Stimulated activated naive CD4-positive, alpha-beta T cell treated with Interleukin-2 at 50 U/mL for 16 hours (primary cell): ENCODE data around the gene MAP2K5.

Experiments used
- DNase-seq: peaks from one replicate; lab custom pipeline; 2025; lab: John Stamatoyannopoulos, UW

The MAP2K5 gene

DNA sequence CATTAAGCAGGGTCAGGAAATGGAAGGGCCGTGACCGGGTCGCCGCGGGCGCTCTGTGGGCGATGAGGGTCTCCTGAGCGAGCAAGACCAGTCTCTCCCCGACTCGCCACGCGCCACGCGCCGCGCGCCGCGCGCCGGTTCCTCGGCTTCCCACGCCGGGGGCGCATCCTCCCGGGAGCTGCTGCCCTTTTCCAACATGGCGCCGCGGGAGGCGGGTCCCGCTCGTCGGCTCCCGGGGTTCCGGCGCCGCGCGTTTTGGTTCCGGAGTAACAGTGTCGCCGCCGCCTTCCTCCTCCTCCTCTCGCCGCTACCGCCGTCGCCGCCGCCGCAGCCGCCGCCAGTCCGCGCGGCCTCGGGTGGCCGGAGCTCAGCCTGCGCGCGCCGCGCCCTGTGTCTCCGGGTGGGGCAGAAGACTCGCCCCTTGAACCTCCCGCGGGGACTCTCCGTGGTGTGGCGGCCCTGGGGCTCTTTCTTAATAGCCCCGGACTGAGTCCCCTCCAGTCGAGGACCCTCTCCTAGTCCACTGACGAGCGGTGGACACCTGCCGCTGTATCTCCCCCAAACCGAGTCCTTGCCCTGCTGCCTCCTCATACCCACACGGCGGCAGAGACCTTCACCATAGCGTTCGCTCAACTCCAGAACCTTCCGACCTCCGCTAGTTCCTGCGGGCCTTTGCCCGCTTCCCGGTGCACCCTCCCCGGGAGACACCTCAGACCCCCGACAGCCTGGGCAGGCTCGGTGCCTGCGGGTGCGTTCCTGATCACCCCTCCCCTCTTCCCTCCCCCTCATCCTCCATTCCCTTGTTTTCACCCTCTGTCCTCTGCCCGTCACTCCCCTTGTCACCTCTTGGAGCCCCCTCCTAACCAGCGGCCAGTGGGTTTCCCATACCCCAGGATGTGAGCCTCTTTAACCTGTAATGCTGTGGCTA lies at the start of gene MAP2K5:
TSS of gene MAP2K5 (plus strand) at position 284 of the 928 bp plus-strand sequence. CDS start at position 917, 633 bp downstream.
- peak; percentile 77 for DNase-seq

DNA sequence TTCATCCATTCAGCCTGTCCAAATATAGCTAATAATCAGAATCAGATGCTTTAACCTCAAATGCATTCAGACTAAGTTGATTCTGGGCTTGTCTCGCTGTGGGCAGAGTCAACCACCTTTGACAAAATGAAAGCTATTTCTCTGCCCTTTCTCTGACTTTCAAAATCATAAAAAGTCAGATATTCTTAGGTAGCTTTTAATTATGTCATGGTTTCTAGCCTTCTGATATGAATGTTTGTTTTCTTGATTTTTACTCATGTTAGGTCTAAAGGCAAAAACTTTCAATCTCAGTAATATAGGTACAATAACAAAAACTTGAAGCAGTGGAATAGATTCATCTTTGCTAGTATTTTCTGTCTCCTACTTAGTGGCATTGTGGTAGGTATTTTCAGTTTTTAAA lies 46.9 kb upstream of the MAP2K5 start:
- no peak for DNase-seq

DNA sequence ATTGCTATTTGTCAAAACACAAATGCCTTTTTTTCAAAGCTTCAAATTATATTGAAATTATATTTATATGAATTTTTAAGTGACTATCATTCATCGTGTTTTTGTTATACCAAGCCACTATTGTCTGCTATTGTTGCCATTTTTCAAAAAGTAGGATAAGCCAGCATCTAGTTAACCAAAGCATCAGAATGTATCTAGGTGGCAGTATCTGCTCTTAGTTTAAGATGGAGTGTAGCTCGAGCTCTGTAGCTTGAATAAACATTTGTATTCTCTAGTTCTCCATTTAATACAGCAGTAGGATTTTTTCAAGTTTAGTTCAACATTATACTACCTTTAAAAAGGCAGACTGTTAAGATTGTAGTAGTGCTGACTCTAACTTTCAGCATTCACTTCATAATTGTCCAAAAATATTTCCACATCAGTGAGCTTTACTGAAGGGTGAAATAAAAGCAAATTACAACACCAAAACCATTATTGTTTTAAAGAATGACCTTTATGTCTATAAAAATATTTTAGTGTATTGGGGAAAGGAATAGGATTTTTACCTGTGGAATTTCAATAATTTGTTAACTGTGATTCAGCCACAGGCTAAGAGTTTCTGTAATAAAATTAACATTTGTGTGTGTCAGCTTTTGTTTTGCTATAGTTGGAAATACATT lies 41.2 kb upstream of the MAP2K5 start:
- no peak for DNase-seq

DNA sequence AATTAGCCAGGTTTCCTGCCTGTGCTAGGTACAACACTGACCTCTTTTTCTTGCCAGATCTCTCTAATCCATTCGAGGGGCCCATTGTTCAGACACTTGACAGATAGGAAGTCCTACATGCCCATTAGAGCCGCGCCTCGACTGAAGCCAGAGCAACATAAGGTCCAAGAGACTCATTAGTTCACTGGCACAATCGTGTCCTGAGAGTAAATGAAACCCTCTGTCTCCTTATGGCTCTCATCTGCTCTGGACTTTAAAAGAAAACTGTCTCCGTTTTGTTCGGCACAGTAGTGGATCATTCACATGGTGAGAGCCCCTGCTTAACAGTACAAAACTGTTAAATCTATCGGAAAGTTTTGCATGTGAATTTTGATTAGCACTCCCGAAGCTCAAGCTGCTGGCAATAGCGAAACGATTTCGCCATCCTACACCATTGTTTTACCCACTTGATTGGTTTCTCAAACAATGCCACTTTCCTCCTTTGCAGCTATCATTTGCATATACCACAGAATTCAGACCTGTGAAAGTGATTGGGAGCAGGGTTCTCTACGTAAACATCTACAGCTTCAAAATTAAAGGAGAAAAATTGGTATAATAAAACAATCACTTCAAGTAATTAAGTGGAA lies 40.6 kb upstream of the MAP2K5 start:
- DNase-seq, result no peak

DNA sequence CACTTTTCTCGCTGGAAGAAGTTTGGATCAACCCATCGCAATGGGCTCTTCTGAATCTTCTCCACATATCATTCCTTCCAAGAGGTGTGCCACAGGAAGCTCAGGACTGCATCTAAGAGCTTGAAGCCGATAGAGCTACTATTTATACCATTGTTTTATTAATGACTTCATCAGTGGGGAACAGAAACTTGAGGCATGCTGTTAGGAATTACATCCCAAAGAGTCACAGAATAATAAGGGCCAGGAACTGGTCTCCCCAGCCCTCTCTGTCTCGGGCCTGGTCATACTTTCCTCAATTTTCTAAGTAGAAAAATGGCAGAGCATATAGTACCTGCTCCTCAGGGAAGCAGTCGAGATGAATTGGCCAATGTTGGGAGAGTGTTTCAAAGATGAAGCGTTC lies 38.4 kb upstream of the MAP2K5 start:
- DNase-seq, result no peak

DNA sequence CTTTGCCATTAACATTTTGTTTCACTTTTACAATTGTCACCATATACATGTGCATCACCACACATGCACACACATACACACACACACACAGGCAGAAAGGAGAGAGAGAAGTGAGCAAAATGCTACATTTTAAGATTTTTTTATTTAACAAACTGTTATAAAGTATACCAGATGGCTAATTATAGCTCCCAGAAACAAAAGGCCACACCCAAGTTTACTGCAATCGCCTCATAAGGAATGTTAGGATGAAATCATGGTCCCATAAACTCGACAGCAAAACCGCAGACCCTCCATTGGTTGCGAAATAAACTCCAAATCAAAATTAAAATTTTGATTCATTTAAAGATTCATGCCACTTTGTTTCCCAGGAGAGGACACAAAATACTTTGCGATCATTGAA lies 37.7 kb upstream of the MAP2K5 start:
- DNase-seq, result no peak

DNA sequence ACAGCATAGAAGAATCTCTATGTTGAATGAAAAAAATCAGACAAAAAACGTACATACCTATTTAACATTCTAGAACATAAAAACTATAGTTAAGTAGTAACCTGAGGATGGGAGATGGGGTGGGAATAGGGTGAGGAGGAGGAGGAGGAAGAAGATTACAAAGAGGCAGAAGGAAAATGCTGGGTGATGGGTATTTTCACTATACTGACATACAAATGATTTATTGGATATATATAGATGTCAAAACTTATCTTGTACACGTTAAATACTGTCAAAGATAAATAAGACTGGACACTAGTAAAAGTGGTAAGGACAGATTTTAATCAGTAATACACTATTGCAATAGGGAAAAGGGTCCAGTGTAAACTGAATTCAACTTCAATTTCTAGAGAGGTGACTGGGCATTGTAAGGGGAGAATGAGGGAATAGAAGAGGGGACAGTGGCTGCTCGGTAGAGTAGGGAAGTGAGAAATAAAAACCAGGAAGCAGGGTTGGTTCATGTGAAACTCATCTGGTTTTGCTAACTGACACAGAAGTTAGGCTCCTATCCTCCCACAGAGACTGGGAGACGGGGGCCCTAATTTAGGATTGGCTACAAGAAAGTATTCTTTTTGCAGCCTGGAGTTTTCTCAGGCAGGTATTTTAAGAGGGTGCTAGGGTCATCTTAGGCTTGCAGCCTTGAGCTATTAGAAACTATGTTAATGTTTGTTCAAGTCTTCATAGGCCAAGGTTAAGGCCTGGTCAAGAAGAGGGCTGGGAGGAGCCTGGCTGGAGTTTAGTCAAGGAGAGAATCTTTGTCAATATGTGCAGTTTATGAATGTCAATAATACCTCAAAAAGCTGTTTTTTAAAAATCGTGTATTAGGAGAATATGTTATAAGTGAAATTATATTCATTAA lies 36.6 kb upstream of the MAP2K5 start:
- no peak for DNase-seq

DNA sequence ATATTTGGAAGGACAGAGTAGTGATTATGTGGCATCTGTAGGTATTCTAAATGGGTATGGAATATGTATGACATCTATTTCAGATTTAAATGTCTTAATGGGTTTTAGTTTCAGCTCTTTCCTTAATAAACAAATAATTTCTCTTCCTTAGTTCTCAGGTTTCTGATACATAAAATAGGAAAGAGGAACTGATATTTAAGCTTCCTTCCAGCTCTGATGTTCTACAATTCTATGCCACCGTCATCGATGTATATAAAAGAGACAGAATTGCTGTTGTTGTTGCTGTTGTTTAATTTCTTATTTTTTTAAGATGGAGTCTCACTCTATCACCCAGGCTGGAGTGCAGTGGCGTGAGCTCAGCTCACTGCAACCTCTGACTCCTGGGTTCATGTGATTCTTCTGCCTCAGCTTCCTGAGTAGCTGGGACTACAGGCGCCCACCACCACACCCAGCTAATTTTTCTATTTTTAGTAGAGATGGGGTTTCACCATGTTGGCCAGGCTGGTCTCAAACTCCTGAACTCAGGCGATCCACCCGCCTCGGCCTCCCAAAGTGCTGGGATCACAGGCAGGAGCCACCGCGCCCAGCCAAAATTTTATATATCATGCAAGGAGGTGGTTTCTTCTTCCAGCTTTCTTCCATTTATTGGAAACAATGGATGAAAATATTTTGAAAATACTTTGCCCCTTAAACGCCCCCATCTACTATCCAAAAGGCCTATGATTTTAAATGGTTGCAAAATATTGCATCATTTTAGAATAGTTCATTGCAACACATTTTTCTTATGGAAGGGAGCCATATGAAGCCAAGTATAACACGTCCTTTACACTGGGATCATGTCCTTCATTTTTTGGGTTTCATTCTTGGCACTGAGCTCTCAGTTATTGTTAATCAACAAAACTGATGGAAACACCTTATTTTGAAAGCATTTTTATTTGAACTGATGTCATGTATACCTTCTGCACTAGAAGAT lies 35.4 kb upstream of the MAP2K5 start:
- no peak for DNase-seq

DNA sequence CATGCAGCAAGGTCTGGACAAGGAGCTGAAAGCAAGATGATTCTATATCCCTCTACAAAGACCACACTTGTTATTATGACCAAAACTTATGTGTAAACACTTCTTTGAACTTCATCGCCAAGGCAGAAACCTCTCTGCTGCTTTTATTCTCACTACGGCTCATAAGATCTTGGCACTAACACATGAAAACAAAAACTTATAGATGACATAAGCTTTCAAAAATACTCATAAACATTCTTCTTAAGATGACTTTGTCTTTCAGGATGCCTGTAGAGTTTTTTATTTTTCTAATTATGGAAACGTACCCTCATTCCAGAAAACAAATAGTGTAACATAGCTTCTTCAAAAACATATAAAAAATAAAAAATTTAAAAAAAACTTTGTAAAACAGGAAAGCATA lies 34.1 kb upstream of the MAP2K5 start:
- no peak for DNase-seq

DNA sequence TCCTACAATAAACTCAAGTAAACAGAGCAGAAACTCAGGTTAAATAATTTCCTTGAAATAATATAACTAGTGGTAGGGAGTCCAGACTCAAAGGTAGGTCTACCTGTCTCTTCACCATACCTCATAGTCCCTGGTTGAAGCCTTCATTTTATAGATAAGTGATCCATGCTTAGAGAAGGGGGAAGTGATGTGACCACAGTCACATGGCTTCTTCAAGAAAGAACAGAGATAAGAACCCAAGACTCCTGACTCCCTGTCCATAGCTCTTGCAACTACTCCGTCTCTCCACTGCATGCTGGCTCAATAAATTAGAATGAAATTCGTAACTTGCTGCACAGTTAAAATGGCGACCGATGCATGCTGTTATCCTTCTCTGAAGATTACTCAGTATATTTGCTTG lies 32.6 kb upstream of the MAP2K5 start:
- no peak for DNase-seq

DNA sequence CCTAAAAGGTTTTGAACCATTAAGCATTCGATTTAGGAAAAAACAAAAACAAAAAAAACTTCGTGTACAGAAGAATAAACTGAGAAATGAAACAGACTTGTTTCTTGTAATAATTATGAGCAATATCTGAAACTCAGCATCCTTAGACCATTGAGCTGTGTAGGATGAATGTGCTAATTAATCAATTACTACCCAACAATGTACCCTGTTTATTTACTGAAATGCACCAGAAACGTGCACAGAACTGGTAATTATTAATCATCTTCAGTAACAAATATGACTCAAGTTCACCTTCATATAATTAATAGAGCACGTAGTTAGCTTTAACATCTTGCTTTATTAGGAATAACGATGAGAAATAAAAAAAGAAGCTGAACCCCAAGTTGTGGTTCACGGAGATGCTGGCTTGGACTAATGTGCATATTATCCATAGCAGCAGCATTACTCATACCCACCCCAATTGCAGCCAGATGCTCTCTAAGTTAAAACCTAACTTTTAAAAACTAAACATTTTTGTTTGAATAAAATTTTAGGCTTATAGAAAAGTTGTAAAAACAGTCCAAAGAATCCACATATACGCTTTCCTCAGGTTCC lies 31.8 kb upstream of the MAP2K5 start:
- no peak for DNase-seq

DNA sequence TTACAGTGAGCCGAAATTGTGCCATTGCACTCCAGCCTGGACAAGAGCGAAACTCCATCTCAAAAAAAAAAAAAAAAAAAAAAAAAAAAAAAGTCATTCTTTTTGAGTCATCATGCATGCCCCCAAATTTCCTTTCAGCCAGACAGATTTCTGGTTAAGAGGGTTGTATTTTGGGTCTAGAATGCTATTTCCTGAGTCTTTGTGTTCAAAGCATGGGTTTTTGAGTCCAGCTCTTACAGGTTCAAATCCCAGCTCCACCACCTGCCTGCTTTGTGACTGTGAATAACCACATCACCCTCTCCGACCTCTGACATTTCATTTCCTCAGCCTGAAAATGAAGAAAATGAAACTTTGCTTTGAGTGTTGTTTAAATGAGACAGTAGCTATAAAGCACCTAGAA lies 30.9 kb upstream of the MAP2K5 start:
- no peak for DNase-seq

DNA sequence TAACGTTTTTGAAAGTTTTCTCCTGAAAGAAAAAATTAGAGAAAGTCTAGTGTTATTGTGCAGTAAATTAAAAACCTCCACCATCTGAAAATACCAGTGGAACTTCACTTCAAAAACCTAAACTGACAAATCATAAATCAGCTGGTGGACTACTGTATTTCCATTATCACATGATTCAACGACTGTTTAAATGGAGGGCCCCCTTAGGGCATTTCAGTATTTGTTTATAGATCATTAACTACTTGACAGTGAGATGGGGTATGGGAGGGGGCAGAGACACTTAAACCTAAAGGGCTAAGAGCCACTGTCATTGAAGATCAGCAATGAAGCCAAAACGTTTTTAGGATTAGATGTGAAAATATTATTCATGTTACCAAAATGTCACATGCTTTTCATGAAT lies 30.4 kb upstream of the MAP2K5 start:
- no peak for DNase-seq

DNA sequence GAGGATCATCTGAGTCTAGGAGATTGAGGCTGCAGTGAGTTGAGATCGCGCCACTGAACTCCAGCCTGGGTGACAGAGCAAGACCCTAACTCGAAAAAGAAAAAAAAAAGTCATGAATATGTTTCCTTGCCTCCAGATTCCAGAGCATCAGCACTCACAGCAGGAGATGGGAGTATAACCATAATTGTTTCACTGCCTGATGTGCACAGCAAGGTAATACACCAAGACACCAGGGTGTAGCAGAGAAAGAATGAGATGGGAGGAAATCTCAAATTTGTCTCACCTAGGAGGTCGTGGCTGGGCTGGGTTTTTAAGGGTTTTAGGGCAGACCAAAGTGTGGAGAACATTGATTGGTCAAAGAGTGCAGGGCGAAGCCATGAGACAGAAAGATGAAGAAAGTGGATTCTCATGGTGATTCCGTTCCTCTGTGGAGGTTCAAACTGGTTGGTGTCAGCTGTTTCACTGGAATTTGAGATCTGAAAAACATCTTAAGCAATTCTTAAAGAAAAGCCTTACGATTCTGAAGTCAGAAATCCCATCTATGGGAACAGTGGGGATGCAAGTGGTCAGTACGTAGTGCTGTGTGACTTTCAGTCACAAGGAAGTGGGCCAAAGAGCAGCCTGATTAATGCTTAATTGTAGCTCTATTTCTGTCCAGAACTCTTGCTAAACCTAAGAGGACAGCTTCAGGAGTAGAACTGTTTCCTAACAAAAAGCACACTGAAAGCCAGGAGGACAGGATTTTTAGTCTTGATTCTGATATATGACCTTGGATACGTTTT lies 29.4 kb upstream of the MAP2K5 start:
- no peak for DNase-seq

DNA sequence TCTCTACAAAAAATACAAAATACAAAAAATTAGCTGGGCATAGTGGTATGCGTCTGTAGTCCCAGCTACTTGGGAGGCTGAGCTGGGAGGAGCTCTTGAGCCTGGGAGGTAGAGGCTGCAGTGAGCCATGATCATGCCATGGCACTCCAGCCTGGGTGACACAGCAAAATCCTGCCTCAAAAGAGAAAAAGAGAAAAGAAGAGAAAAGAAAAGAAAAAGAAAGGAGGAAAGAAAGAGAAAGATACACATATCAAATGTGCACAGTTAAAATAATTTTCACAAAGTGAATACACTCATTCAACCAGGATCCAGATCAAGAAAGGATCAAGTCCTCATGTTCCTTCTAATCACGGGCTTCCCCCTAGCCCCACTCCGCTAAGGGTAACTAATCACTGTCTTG lies 27.4 kb upstream of the MAP2K5 start:
- DNase-seq, result no peak

DNA sequence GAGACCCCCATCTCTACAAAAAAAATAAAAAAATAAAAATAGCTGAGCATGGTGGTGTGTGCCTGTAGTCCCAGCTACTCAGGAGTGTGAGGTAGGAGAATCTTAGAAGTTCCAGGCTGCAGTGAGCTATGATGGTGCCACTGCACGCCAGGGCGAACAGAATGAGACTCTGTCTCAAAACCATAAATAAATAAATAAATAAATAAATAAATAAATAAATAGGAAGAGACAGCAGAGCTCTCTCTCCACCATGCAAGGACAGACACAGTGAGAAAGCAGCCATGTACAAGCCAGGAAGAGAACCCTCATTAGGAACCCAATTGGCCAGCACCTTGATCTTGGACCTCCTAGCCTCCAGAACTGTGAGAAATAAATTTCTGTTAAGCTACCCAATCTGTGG lies 26.9 kb upstream of the MAP2K5 start:
- DNase-seq, result no peak

DNA sequence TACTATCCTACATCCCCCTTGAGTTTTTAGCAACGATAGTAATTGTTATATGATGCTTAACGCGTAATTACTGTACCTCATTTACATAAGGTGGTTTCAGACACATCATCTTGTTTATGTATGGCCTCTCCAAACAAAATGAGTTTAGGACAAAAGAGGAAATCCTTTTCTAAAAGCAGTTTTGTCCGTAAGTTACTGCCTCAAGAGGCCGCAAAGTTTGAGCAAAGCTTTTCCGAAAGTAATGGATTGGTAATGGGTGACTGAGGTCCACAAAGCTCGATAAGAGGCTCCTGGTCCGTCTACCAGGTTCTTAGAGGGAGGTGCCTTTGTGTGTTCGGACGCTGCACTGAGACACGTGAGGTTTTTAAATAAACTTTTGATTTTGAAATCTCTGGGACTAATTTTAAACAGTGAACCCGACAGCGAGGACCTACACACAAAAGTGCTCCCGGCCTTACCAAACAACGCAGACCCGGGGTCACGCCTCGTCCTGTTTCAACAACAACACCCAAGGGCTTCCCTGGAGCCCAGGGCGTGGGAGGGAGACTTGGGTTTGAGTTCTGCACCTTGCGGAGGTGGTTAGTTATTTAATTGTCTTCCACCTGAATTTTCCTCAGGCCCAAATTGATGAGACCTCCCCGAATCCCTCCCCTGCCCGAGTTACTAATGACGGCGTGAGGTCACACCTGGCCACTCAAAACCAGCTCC lies 22.0 kb upstream of the MAP2K5 start:
- no peak for DNase-seq

DNA sequence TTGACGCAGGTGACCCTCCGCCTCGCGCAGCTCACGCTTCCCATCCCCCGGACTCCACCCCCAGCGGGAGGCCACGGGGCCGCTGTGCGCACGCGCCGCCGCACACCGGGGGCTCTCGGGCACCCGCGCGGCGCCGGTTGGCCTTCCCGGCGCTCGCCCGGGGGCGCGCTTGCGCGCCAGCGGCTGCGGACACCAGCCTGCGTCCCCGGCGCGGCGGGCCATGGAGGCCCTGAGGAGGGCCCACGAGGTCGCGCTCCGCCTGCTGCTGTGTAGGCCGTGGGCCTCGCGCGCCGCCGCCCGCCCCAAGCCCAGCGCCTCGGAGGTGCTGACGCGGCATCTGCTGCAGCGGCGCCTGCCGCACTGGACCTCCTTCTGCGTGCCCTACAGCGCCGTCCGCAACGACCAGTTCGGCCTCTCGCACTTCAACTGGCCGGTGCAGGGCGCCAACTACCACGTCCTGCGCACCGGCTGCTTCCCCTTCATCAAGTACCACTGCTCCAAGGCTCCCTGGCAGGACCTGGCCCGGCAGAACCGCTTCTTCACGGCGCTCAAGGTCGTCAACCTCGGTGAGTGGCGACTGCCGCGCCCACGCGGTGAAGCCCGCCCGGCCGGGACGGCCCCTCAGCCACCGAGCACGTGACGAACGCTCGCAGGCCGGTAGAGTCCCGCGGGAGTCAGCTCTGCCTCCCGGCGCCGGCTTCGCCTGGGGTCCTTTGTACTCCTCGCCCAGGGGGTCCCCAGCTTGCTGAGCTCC lies 21.3 kb upstream of the MAP2K5 start, which contains the start of gene C15orf61:
TSS of gene C15orf61 (plus strand) at position 103 of the 754 bp plus-strand sequence. CDS start at position 221, 118 bp downstream.
- DNase-seq, result peak; percentile 80
